Measurements from ENCODE around the gene PROZ. TPM values are rescaled to one million over a fixed set of nuclear protein-coding genes. Genes with fewer than 3 reads are reported as not detected.

The PROZ gene
- polyA plus RNA-seq, 3 donors = 0.75 to 2.8 (median 1.6) TPM

- no peak for DNase-seq (ENCODE audit: low read depth in 3 of 3, low spot score in 2 of 3)
Measured at GRCh38 chr13:113139577-113139976, 18.9 kb upstream of the PROZ start.

DNA sequence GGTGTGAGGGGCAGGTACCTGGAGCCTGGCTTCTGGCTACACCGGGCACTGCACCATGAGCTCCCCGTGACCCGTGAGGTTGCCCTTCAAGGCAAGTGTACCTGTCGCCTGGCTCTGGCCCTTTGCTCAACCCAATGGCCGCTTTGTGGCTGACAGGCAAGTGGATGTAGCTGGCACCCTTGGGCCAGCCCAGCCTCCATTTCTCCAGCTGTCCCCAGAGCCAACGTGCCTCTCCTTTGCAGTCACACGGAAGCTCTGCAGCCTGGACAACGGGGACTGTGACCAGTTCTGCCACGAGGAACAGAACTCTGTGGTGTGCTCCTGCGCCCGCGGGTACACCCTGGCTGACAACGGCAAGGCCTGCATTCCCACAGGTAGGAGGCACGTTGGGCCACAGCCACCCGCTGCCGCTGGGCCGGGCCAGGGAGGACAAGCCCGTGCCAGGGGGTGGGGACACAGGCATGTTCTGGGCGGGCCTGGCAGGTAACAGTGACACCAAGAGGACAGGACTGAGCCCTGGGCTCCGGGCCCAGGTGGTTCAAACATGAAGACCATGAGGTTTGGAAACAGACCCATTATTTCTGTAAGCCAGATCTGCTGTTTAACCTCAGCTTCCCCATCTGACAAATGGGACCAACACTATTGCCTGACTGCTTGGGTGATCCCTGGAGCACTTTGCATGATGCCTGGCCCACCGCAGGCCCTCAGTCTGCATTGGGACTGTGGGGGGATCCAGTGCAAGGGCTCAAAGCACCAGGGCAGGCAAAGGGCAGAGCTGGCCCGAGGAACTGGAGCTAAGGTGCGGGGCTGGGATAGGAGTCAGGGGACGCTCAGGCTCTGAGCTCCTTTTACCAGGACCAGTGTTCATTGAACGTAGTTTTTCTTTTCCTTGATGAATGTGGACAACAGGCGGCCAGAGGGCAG is 17.5 kb upstream of the PROZ start:
- DNase-seq (ENCODE audit: low read depth in 3 of 3, low spot score in 2 of 3) = no peak

GRCh38 chr13:113141601-113141970 is 16.9 kb upstream of the PROZ start:
- no peak for DNase-seq (ENCODE audit: low read depth in 3 of 3, low spot score in 2 of 3)

- no peak for DNase-seq (ENCODE audit: low read depth in 3 of 3, low spot score in 2 of 3)
Measured at GRCh38 chr13:113142876-113143275, 15.6 kb upstream of the PROZ start.

DNA sequence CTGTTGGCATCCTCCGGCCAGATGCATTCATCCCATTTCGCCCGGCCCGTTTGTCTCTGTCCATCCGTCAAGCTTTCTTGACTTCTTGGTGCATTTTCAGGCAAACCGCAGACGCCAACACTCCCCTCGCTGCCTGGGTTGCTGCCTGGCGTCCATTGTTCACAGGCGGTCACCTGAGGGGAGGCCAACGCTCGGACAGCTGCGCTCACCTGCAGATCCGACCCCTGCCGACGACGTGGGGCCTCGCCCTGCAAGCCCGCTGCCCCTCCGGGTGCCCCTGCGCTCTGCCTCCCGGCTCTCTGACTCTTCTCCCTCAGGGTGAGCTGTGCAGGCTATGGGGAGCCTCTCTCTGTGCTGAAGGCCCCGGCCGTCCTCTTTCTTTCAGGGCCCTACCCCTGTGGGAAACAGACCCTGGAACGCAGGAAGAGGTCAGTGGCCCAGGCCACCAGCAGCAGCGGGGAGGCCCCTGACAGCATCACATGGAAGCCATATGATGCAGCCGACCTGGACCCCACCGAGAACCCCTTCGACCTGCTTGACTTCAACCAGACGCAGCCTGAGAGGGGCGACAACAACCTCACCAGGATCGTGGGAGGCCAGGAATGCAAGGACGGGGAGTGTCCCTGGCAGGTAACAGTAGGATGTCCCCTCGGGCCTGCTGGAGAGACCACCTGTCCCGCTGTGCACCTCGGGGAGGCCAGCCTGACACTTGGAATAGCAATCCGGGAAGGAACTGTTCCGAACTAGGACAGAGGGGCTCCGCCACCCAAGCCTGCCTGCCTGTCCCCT is 14.8 kb upstream of the PROZ start:
- DNase-seq (ENCODE audit: low read depth in 3 of 3, low spot score in 2 of 3) = no peak

- no peak for DNase-seq (ENCODE audit: low read depth in 3 of 3, low spot score in 2 of 3)
Measured at GRCh38 chr13:113144255-113144629, 14.2 kb upstream of the PROZ start.

- no peak for DNase-seq (ENCODE audit: low read depth in 3 of 3, low spot score in 2 of 3)
Measured at GRCh38 chr13:113145496-113145895, 13.0 kb upstream of the PROZ start.

DNA sequence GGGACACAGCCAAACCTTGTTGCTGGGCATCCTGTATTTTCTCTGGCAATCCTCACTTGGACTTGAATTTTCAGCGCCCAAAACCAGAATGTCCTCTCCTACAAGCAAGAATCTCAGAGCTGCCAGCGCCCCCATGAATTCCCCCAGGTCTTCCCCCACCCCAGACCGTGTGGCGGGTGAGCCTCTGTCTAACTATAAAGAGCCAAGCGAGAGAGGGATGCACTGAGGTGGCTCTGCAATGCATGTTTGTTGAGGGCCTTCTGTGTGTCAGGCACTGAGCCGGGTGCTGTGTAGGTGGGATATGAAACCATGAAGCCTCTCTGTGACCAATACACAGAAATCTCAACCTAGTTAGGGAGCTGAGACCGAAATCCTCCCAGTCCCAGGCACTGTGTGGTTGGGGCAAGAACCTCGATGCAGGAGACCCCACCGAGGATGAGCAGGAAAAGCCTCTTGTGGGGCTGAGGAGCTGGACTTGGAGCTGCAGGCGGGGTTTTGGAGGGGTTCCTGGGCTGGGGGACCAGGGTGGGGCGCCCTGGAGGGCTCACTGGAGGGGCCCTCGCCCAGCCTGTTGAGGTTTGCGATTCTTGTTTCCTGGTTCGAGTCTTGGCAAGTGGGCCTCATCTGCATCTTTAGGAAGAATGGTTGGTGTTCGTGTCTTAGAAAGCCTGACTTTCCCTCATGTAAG is 12.4 kb upstream of the PROZ start:
- no peak for DNase-seq (ENCODE audit: low read depth in 3 of 3, low spot score in 2 of 3)

- DNase-seq (ENCODE audit: low read depth in 3 of 3, low spot score in 2 of 3) = no peak
Measured at GRCh38 chr13:113146750-113147149, 11.7 kb upstream of the PROZ start.

DNA sequence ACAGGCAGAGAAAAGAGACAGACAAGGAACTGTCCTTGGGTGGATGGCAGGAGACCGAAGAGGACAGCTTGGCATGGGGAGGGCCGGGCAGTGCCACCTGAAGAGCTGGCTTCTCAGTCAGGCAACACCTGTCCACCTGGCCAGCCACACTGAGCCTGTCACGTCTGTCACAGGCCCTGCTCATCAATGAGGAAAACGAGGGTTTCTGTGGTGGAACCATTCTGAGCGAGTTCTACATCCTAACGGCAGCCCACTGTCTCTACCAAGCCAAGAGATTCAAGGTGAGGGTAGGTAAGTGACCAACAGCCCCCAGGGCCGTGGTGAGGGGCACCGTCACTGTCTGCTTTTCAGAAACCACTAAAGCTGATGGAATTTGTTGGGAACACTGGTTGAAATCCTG is 11.2 kb upstream of the PROZ start:
- no peak for DNase-seq (ENCODE audit: low read depth in 3 of 3, low spot score in 2 of 3)

DNA sequence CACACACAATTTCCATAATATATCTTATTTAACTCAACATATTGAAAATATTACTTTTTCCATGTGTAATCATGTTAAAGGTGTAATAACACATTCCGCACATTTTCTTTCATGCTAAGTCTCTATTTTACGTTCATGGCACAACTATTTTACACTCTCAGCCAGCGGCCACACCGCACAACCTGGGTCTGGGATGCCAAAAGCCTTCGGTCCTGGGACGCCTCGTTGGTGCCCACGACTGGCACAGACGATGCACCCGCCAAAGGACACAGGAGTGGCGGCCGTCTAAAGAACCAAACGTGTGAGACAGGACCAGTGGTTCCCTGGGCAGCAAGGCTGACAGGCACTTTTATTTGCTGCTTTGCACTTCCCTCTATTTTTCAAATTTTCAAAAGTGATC is 10.0 kb upstream of the PROZ start:
- no peak for DNase-seq (ENCODE audit: low read depth in 3 of 3, low spot score in 2 of 3)

DNA sequence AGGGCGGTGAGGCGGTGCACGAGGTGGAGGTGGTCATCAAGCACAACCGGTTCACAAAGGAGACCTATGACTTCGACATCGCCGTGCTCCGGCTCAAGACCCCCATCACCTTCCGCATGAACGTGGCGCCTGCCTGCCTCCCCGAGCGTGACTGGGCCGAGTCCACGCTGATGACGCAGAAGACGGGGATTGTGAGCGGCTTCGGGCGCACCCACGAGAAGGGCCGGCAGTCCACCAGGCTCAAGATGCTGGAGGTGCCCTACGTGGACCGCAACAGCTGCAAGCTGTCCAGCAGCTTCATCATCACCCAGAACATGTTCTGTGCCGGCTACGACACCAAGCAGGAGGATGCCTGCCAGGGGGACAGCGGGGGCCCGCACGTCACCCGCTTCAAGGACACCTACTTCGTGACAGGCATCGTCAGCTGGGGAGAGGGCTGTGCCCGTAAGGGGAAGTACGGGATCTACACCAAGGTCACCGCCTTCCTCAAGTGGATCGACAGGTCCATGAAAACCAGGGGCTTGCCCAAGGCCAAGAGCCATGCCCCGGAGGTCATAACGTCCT is 9.4 kb upstream of the PROZ start:
- DNase-seq (ENCODE audit: low read depth in 3 of 3, low spot score in 2 of 3) = no peak

- DNase-seq (ENCODE audit: low read depth in 3 of 3, low spot score in 2 of 3) = no peak
Measured at GRCh38 chr13:113149711-113150549, 8.5 kb upstream of the PROZ start.

- no peak for DNase-seq (ENCODE audit: low read depth in 3 of 3, low spot score in 2 of 3)
Measured at GRCh38 chr13:113150550-113151365, 7.7 kb upstream of the PROZ start.

GRCh38 chr13:113151745-113152690 is 6.4 kb upstream of the PROZ start:
- DNase-seq (ENCODE audit: low read depth in 3 of 3, low spot score in 2 of 3) = no peak

- DNase-seq (ENCODE audit: low read depth in 3 of 3, low spot score in 2 of 3) = no peak
Measured at GRCh38 chr13:113152691-113152983, 5.8 kb upstream of the PROZ start.

- DNase-seq (ENCODE audit: low read depth in 3 of 3, low spot score in 2 of 3) = no peak
Measured at GRCh38 chr13:113152984-113153809, 5.3 kb upstream of the PROZ start.
